NCI-H1694 (cell line): Measurements from ENCODE around the gene MARK3.

Experiments
- DNase-seq: peaks from one replicate; lab custom pipeline; 2025; lab: John Stamatoyannopoulos, UW

MARK3 gene

DNA sequence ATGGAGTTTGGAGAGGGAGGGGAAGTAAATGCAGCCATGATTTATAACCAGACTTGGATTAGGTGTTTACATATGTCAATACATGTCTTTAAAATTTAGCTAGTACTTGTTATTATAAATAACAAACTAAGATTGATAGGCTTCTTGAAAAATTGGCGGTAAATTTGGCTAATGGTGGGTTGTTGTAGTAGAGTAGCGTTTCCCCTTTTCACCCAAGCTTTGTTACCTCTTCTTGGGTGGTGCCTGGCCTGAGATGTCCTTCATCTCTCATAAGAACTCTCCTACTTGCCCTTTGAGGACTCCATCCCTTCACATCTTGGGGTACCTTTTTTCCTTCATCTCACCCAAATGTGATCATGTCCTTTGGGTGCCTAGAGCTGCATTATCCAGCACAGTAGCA is 11.2 kb downstream of the MARK3 start:
- no peak for DNase-seq

DNA sequence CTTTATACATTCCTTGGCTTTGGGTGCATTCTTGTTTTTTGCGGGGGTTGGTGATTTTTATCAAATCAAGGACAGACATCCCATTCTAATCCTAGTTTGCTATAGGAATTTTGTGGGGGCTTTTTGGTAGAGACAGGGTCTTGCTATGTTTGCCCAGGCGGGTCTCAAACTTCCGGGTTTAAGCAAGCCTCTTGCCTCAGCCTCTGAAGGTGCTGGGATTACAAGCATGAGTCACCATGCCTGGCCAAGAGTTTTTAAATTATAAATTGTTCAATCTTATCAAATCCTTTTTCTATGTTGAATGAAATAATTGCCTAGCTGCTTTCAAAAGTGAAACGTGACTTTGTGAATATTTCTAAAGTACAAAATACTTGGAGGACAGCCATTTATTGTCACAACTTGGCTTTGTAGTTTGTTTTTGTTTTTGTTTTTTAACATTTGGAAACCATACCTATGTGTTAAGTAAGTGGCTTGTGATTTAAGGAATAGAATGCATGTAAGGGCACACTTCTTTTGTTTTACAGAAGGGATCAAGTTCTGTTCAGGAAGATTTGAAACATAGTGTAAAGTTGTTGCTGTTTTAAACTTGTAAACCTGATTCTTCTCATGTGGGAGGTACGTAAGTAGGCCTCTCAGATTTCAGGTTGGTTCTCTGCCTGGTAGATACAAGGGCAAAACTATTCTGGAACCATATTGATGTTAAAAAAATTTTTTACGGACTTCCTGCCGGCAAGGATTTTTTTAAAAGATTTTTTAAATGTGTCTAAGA is 13.4 kb downstream of the MARK3 start:
- no peak for DNase-seq

DNA sequence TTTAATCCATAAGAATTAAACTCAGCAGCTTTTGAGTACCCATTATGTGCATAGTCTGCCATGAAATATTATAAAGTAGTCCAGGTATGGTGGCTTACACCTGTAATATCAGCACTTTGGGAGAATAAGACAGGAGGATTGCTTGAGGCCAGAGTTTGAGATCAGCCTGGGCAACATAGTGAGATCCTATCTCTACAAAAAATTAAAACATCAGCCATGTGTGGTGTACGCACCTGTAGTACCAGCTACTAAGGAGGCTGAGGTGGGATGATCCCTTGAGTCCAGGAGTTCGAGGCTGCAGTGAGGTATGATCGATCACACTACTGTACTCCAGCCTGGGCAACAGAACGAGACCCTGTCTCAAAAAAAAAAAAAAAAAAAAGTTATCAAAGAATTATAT is 15.3 kb downstream of the MARK3 start:
- DNase-seq: no peak

DNA sequence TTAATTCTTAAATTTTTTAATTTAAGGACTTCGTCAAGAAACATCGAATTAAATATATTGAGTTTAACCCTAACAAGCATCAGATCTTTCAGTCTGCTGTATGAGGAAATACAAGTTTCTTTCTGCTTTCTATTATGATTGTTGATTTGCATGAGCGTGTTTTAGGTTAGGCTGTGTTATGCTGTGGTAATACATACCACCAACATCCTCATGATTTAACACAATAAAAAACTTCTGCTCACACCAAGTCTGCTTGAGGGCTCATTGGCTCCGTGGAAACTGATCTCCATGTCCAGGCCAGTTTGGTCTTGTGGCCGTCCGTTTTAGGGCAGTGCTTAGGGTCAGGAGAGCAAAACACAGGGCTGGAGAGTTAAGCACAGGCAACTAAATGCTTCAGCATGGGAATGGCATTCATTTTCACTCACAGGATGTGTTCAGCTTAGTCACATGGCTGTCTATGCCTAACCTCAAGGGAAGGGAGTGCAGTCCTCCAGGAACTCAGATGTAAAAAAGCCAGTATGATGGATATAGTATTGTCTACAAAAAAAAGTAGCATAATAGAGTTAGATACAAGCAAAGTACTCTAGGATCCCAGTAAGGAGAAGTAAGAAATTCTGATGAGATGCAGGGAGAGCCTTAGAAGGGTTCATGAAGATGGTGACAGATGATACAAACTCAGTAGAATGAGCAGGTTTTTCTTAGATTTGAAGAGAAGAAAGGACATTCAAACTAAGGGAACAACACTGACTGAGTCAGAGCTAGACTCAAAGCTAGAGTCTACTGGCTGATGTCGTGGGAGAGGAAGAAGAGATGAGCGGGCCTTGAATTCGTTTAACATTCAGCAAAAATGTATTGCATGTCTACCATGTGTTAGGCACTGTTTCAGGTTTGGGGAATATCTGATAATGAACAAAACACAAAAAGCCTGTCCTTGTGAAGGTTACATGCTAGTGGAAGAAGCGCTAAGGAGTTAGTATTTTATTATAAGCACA is 16.3 kb downstream of the MARK3 start:
- no peak for DNase-seq

DNA sequence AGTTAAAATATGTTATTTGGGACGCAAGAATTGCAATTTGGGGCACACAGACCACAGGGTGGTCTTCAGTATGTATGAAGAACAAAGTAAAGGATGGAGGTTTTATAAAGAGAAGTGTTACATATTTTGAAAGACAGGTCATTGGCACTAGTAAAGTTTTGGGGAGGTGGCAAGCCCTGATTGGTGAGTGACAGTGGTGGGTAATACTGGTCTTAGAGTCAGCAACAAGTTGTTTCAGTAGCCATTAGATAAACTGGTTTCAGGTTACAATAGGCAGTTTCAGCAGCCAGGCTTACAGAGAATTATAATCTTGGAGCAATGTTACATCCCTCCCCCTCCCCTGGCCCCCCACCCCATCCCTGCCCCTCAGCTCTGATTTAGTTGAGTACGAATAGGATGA is 17.5 kb downstream of the MARK3 start:
- DNase-seq: no peak

DNA sequence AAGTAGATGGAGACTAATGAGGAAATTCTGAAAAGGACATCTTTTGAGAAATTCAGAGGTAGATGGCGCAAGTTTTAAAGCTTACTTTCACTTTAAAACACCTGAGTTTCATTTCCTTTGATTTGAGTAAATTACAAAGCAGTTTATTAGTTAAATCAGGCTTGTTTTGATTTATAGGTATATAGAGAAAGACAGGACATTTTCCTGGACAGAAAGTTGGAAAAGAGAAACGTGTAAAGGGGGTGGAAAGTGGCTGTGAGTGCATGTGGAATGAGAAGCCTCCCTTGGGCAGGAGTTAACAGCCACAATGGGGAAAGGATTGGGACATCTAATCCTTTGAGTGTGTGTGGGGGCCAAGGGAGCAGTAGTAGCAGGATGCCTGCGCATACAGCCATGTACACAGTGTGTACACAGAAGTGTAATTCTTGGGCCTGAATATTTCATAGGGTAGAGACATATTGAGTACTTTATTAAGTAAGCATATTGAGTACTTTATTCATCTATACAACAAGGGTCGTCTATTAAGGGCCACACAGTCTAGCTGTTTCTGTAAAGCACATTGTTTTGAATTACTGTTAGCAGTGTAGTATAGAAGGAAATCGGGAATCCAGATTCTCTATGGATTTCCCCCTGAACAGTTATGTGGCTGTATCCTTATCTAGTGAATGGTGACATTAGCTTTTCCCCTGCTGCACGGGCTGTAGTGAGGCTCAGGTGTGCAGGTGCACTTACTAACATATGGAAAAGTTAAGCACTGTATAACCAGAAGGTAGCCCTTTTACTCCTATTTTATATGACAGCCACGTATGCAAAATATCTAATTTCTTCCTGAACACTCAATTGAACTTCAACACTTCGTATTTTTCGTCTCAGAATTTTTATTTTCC is 19.1 kb downstream of the MARK3 start:
- DNase-seq: no peak

DNA sequence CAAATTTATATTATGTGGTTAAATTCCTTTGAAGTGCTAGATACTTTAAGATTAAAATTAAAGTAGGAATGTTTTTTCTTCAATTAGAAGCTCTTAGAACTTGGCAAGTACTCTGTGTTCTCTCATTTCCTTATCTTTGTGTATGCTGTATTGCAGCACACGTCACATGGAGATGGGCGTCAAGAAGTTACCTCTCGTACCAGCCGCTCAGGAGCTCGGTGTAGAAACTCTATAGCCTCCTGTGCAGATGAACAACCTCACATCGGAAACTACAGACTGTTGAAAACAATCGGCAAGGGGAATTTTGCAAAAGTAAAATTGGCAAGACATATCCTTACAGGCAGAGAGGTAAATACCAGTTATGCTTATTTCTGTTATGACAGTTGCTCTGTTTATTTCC is 19.7 kb downstream of the MARK3 start:
- DNase-seq: no peak

DNA sequence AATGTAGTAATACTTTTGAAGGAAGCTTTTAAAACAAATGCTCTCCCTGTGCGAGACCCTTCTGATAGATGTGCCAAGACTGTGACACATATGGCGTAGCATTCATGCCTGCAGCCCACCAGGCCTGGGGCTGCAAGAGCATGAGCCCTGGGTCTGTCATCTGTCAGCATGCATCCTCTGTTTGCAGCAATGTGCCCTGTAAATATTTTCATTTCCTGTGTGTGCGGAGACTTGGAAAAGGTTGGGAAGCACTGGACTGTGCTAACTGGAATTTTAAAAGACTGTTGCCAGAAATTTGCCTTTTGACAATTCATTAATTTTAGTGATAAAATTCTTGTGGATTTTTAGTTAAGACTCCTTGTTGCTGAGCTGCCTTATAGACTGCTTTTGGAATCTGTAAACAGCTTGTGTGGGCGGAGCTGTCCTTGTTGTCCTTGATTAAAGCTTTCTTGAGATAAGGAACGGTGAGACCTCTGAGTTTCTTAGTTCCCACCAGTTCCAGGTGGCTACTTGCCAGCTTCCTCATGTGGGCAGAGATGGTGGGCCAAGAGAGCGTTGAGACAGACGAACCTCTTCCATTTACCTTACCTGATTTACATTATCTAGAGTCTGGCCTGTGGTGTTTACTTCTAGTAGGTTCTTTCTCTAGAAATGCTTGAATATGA is 23.4 kb downstream of the MARK3 start:
- no peak for DNase-seq

DNA sequence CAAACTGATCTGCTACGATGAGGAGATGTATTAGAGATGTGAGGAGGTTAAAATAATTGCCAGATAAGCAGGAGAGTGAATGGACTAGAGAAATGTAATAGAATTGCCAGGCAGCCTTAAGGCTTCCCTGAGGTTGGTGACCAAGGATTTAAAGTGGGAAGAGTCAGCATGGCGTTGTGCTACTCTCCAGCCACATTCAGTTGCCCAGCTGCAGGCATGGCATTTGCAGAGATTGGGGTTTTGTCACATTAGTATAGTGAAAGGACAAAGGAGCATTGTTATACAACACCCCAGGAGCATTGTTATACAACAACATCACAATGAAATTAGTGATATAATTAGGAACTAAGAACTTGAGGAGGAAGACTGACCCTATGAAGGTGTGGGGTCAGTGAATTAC is 31.7 kb downstream of the MARK3 start:
- DNase-seq: no peak

DNA sequence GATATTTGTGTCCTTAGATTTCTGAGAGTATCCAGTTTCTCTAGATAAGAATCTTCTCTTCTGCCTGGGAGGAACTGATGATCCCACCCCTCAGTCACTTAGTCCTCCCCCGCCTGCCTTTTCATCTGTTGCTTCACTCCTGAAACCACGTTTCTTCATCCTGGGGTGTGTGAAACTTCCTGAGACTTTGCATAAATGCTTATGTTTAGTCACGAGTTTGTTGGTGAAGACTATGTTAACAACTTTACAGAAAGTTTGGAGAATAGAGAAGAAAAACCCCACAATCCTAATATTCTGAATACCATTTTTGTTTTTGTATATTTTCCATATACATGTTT is 33.2 kb downstream of the MARK3 start:
- no peak for DNase-seq

DNA sequence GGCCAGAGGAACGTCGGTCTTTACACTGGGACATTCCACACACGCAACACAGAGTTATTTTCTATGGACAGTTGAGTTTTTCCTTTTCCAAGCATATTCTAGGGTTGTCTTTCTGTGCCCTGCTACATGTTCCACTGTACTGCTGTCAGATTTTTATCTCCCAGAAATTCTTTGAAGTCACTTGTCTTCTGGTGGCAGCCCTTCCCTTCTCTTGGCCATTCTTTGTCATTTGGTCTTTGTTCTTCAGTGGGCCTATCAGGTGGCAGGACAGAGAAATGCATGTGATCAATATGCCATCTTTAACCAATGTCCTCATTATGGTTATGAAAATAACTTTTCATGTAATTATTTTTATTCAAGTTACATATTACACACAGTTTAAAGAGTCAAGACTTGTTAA is 36.3 kb downstream of the MARK3 start:
- DNase-seq: no peak

DNA sequence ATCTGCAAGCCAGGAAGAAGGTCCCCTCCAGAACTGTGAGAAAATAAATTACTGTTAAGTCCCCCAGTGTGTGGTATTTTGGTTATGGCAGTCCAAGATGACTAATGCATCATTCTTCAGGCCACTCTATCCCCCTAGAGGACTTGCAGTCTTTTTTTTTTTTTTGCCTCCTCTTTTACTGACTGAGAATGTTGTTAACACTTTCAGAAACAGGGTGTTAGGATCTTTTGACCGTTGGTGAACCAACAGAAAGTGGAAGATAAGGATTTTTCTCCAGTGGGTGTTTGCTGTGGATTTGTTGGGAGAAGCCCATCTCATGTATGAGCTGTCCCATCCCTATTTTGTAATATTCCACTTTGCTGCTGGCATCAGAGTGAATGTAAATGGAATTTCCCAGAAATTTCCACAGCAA is 37.8 kb downstream of the MARK3 start:
- no peak for DNase-seq

DNA sequence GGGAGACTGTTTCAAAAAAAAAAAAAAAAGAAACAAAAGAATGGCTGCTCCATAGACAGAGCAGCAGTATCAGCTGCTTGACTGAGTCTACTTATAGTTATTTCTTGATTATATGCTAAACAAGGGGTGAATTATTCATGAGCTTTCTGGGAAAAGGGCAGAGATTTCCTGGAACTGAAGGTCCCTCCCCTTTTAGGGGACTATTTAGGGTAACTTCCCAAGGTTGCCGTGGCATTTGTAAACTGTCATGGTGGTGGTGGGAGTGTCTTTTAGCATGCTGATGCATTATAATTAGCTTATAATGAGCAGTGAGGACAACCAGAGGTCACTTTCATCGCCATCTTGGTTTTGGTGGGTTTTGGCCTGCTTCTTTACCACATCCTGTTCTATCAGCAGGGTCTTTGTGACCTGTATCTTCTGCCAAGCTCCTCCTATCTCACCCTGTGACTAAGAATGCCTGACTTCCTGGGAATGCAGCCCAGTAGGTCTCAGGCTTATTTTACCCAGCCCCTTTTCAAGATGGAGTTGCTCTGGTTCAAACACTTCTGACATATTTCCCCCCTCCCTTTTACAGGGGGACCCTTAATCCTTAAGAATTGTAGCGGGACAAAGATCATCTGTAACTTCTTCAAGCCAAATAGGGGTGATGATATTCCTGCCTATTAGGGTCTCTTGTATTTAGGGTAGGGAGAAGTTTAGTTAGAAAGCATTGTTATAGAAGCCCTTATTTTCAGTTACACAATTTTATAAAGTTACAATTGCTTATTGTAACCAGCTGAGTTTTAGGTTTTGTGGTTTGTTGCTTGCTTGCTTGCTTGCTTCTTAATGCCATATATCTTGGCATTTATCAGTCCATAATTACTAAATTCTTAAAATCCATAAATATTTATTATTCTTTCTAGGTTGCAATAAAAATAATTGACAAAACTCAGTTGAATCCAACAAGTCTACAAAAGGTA is 42.5 kb downstream of the MARK3 start:
- no peak for DNase-seq

DNA sequence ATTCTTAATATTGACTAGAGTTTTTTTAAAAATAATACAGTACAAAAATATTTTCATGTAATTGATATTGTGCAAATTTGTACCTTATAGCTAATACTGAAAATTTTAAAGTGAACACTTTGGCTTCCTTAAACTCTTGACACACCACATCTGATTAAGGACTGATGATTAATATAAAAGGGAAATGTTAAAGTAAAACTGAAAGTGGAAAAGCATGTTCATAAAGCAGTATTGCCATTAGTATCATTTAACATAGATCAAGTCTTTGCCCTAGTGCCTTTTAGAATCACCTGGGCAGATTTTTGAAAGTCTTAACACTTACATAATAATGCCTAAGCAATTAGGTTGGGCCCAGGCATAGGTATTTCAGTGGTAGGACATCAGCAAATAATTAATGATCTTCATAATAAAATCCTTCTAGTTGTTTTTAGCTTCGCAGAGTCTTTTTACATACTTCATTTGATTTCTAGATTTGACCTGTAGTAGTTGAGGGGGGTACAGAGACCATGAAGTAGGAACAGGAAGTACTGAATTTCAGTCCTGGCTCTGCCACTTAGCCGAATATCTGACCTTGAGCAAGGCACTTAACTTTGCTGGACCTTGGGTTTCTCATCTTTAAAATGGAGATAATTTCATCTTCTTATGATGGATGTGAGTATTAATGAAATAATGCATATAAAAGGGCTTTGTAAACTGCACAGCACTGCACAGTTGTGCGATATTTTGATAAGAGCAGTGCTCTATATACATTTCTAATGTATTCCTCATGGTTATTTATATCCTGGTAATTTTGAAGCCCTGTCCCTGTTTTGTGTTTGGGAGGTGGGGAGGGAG is 43.7 kb downstream of the MARK3 start:
- DNase-seq: no peak

DNA sequence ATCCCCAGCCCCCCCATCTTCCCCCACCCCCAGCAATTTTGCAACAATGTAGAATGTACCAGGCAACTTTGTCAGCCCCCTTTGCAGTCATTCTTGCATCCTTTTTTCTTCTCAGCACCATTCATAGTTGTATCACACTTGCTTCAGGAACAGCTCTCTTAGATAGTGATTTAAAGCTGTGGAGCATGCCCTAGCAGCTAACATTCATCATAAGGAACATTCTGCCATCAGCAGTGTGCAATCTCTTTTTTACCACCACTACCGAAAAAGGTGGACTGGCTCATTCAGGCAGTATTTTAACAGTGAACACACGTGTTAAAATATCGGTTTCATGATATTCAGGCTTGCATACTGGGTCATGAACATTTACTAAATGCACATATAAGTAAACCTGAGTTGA is 45.1 kb downstream of the MARK3 start:
- no peak for DNase-seq

DNA sequence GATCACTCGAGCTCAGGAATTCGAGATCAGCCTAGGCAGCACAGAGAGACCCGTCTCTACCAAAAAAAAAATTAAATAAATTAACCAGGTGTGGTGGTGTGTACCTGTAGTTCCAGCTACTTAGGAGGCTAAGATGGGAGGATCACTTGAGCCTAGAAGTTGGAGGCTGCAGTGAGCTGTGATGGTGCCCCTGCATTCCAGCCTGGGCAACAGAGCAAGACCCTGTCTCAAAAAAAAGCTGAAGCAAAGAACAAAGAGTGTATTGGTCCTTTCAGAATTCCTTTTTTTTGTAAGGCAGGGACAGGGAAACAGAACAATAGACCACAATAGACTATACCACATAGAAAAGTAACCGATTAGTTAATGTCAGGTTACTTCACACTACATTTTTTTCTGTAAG is 47.4 kb downstream of the MARK3 start:
- DNase-seq: no peak

DNA sequence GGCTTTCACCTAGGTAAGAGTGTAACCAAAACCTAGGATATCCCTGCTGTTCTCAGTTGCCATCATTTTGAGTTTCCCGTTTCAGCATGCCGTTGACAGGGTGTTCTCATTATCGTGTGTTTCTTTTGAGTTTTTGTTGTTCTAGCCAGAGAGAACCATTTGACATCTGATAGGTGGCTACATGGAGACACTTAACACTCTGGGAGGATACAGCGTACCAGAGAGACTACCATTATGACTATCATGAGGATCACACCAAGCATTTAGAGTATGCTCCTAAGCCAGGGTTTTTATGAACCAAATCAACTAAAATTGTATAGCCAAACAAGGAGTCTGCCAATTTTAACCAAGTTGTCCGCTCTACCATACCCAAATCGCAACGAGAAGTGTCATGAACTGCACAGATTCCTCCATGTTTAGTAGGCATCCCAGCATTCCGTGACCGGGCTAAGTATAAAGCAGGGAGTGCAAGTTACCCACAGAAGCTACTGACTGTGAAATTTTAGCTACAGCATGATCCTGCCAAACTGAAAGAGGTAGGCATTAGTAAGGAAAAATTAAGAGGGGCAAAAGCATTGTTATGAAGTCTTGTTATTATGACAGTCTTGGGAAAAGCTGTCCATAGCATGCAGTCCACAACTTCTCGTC is 48.8 kb downstream of the MARK3 start:
- DNase-seq: no peak

DNA sequence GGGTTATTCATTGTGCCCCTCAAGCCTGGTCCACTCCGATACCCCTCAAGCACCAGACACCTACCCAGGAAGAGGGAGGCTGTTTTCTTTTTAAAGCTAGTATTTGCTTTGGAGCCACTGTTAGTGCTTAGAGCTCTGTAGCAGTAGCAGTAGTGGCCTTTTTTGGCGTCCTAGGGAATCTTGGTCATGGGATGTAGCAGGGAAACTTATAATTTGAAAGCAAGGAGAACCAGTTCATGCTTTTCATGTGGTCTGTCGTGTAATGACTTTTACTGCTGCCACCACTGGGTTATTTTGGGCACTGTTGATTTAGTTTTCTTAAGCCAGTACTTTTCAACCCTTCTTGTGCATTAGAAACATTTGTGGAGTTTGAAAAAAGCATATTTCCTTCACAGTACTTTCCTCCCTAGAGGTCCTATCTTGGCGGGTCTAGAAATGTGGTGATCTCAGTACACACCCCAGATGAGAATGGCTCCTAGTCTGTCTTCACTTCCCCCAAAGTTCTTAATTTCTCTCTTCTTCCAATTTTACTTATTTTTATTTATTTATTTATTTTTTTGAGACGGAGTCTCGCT is 49.7 kb downstream of the MARK3 start:
- DNase-seq: no peak

DNA sequence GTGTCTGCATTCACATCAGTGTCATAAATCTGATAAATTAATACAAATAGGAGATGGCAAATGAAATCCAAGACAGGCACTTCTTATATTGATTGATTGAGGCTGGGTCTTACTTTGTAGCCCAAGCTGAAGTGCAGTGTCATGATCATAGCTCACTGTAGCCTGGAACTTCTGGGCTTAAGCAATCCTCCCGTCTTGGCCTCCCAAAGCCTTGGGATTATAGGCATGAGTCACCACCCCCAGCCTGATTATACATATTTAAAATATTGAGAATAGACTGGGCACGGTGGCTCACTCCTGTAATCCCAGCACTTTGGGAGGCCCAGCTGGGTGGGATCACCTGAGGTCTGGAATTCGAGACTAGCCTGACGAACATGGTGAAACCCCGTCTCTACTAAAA is 51.3 kb downstream of the MARK3 start:
- DNase-seq: no peak
